H9 (cell line): Measurements from ENCODE around the gene ADAM23. TPM values are rescaled to one million over a fixed set of nuclear protein-coding genes. Genes with fewer than 3 reads are reported as not detected.

Source experiments
- DNase-seq: peaks from one replicate; pipeline ENCODE4 v3.0.0-alpha.2; 2017
- H2AFZ ChIP-seq: one replicate; pipeline ENCODE4 v1.6.1; 2013; ENCODE audit warnings: mild to moderate bottlenecking, low read length, control low read depth, moderate library complexity
- H2AK5ac ChIP-seq: 2 replicates; pipeline ENCODE4 v1.6.1; 2013; ENCODE audit warnings: low read length, control low read depth, mixed read lengths; ENCODE audit not compliant: insufficient read length
- H2BK120ac ChIP-seq: one replicate; pipeline ENCODE4 v1.6.1; 2013; ENCODE audit warnings: low read depth, mild to moderate bottlenecking, low read length, control low read depth, inconsistent platforms; ENCODE audit not compliant: poor library complexity, severe bottlenecking
- H2BK12ac ChIP-seq: 2 replicates; pipeline ENCODE4 v1.6.1; 2013; ENCODE audit warnings: low read length, control low read depth, mixed read lengths, low read depth; ENCODE audit not compliant: insufficient read length
- H2BK15ac ChIP-seq: 2 replicates; pipeline ENCODE4 v1.6.1; 2013; ENCODE audit warnings: low read depth, low read length, control low read depth
- H2BK20ac ChIP-seq: one replicate; pipeline ENCODE4 v1.6.1; 2013; ENCODE audit warnings: low read depth, mild to moderate bottlenecking, low read length, control low read depth, inconsistent platforms; ENCODE audit not compliant: poor library complexity, severe bottlenecking
- H2BK5ac ChIP-seq: 2 replicates; pipeline ENCODE4 v1.6.1; 2013; ENCODE audit warnings: low read length, control low read depth, mixed read lengths; ENCODE audit not compliant: insufficient read length
- H3K14ac ChIP-seq: 2 replicates; pipeline ENCODE4 v1.6.1; 2013; ENCODE audit warnings: low read length, control low read depth; ENCODE audit not compliant: insufficient read depth
- H3K18ac ChIP-seq: 2 replicates; pipeline ENCODE4 v1.6.1; 2013; ENCODE audit warnings: low read depth, mild to moderate bottlenecking, mixed read lengths, low read length, control low read depth; ENCODE audit not compliant: insufficient read length
- H3K23ac ChIP-seq: 2 replicates; pipeline ENCODE4 v1.6.1; 2013; ENCODE audit warnings: low read length, control low read depth, mixed read lengths, low read depth; ENCODE audit not compliant: insufficient read length
- H3K23me2 ChIP-seq: 2 replicates; pipeline ENCODE4 v1.6.1; 2013; ENCODE audit warnings: low read depth, mild to moderate bottlenecking, mixed read lengths, low read length, control low read depth; ENCODE audit not compliant: insufficient read length, poor library complexity, severe bottlenecking
- H3K27ac ChIP-seq: 2 replicates; pipeline ENCODE4 v1.5.1; 2013; ENCODE audit warnings: low read length, control low read depth, mixed read lengths, low read depth; ENCODE audit not compliant: insufficient read length
- H3K27me3 ChIP-seq: 2 replicates; pipeline ENCODE4 v1.6.1; 2013; ENCODE audit warnings: low read length, control low read depth, inconsistent platforms; ENCODE audit not compliant: insufficient read depth
- H3K4ac ChIP-seq: 2 replicates; pipeline ENCODE4 v1.6.1; 2013; ENCODE audit warnings: low read depth, mild to moderate bottlenecking, control low read depth, inconsistent platforms, low read length, moderate library complexity
- H3K4me1 ChIP-seq: 2 replicates; pipeline ENCODE4 v1.6.1; 2013; ENCODE audit warnings: low read length, control low read depth, inconsistent platforms; ENCODE audit not compliant: insufficient read depth
- H3K4me2 ChIP-seq: 2 replicates; pipeline ENCODE4 v1.6.1; 2013; ENCODE audit warnings: low read length, control low read depth, mixed read lengths; ENCODE audit not compliant: insufficient read length, insufficient read depth
- H3K56ac ChIP-seq: 2 replicates; pipeline ENCODE4 v1.6.1; 2013; ENCODE audit warnings: low read depth, mild to moderate bottlenecking, mixed read lengths, low read length, control low read depth; ENCODE audit not compliant: insufficient read length
- H3K79me1 ChIP-seq: 2 replicates; pipeline ENCODE4 v1.6.1; 2013; ENCODE audit warnings: low read depth, mild to moderate bottlenecking, moderate library complexity, low read length, control low read depth, inconsistent platforms; ENCODE audit not compliant: insufficient read depth, poor library complexity, severe bottlenecking
- H3K79me2 ChIP-seq: 2 replicates; pipeline ENCODE4 v1.6.1; 2013; ENCODE audit warnings: low read length, control low read depth, inconsistent platforms; ENCODE audit not compliant: insufficient read depth
- H3K9ac ChIP-seq: 2 replicates; pipeline ENCODE4 v1.6.1; 2013; ENCODE audit warnings: low read length, control low read depth, mixed read lengths; ENCODE audit not compliant: insufficient read length; ENCODE audit errors: extremely low read depth
- H3K9me3 ChIP-seq: one replicate; pipeline ENCODE4 v1.6.1; 2013; ENCODE audit warnings: low read depth, low read length, inconsistent platforms; ENCODE audit not compliant: control insufficient read depth
- H3T11ph ChIP-seq: one replicate; pipeline ENCODE4 v1.6.1; 2013; ENCODE audit warnings: mild to moderate bottlenecking, low read length, control low read depth, inconsistent platforms
- H4K20me1 ChIP-seq: one replicate; pipeline ENCODE4 v1.6.1; 2013; ENCODE audit not compliant: control insufficient read depth, insufficient read length, insufficient read depth
- H4K5ac ChIP-seq: 2 replicates; pipeline ENCODE4 v1.6.1; 2013; ENCODE audit warnings: low read depth, mild to moderate bottlenecking, mixed read lengths, low read length, control low read depth; ENCODE audit not compliant: insufficient read length
- H4K8ac ChIP-seq: replicated peaks from 2 replicates; pipeline ENCODE4 v1.6.1; 2013; ENCODE audit warnings: low read length, control low read depth, mixed read lengths, low read depth; ENCODE audit not compliant: insufficient read length
- H4K91ac ChIP-seq: 2 replicates; pipeline ENCODE4 v1.6.1; 2013; ENCODE audit warnings: low read depth, mild to moderate bottlenecking, moderate library complexity, mixed read lengths, low read length, control low read depth; ENCODE audit not compliant: insufficient read length
- H3K27ac Mint-ChIP-seq, 3 experiments: 2 replicates in 2 of 3; 3 replicates in 1 of 3; pipeline ENCODE4 v1.8.0; 2020 to 2021; ENCODE audit warnings: mixed read lengths in 3 of 3, mild to moderate bottlenecking in 1 of 3, moderate library complexity in 1 of 3
- H3K27me3 Mint-ChIP-seq: 2 replicates; pipeline ENCODE4 v1.8.0; 2021; ENCODE audit warnings: low read depth, mild to moderate bottlenecking, moderate library complexity, mixed read lengths
- H3K36me3 Mint-ChIP-seq, 3 experiments: 2 replicates in 2 of 3; 3 replicates in 1 of 3; pipeline ENCODE4 v1.8.0; 2020 to 2021; ENCODE audit warnings: low read depth in 3 of 3, mixed read lengths in 3 of 3; ENCODE audit not compliant: insufficient read depth in 1 of 3
- H3K4me1 Mint-ChIP-seq, 2 experiments: 2 replicates each; pipeline ENCODE4 v1.8.0; 2020; ENCODE audit warnings: mixed read lengths in 2 of 2
- H3K4me3 Mint-ChIP-seq, 2 experiments: 2 replicates in 1 of 2; 3 replicates in 1 of 2; pipeline ENCODE4 v1.8.0; 2020 to 2021; ENCODE audit warnings: mild to moderate bottlenecking in 2 of 2, mixed read lengths in 2 of 2, moderate library complexity in 1 of 2
- H3K9me3 Mint-ChIP-seq, 2 experiments: 2 replicates in 1 of 2; 3 replicates in 1 of 2; pipeline ENCODE4 v1.8.0; 2020; ENCODE audit warnings: mild to moderate bottlenecking in 2 of 2, mixed read lengths in 2 of 2, moderate library complexity in 1 of 2
- WGBS: extraction: QIAGEN DNeasy Blood & Tissue Kit; methylation state at CpG from one replicate; pipeline ENCODE4 v1.1.7; 2013; ENCODE audit warnings: missing lambda C conversion rate, low lambda C conversion rate, mixed read lengths; ENCODE audit not compliant: insufficient read length; ENCODE audit errors: extremely low coverage; 5-methylcytosine and 5-hydroxymethylcytosine counted together
- total RNA-seq: library from RNA; stranded (reverse); gene quantifications from 2 replicates; pipeline ENCODE4 v1.2.1, GENCODE V29; 2021
- TF ChIP-seq, protein P1 (sequence below): fragments of 200-600 bp; sonication (generic); conservative IDR thresholded peaks from 3 replicates; pipeline ENCODE4 v1.8.0; 2021; ENCODE audit warnings: antibody characterized with exemption, mild to moderate bottlenecking

The ADAM23 gene
- total RNA-seq, 1 experiment from 2014 or later: 21.4 TPM

DNA sequence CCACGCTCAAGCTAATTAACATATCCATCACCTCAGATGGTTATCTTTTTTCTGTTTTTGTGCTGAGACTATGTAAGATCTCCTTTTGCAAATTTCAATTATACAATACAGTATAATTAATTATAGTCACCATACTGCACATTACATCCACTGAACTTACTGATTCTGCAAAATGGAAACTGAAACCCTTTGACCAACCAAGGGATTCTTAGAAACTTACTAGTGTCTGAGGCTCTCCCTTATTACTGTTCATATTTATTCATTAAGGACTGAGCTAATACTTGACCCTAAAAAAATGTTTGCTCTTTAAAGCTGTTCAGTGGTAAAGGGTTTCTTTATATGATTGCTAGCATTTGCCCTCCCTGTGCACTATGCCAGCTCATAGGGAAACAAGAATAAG is 50.7 kb downstream of the ADAM23 start:
- Histone ChIP-seq H2BK120ac (no peak overlapping the region), H3T11ph (no peak overlapping the region), H3K27me3 (no peaks in the 10 kb centered on the region), H4K8ac (no peak overlapping the region), H2BK20ac (no peak overlapping the region), H3K4ac (no peak overlapping the region), H3K79me1 (no peaks in the 10 kb centered on the region), H3K18ac (no peak overlapping the region), H3K79me2 (no peaks in the 10 kb centered on the region), H2BK12ac (no peak overlapping the region), H4K91ac (no peak overlapping the region), H2AK5ac (no peak overlapping the region), H3K4me1 (no peaks in the 10 kb centered on the region), H2BK15ac (no peak overlapping the region), H4K20me1 (no peaks in the 10 kb centered on the region), H2AFZ (no peak overlapping the region), H3K4me2 (no peak overlapping the region), H3K23ac (no peak overlapping the region), H3K23me2 (no peaks in the 10 kb centered on the region), H3K9ac (no peak overlapping the region), H3K56ac (no peak overlapping the region), H4K5ac (no peak overlapping the region), H3K14ac (no peak overlapping the region), H2BK5ac (no peak overlapping the region), H3K27ac (no peak overlapping the region), H3K9me3 (no peaks in the 10 kb centered on the region)
- peaks cover 12 to 28% of the 10 kb centered on the region in 2 experiments for H3K9me3 Mint-ChIP-seq
- no peak for DNase-seq
- H3K4me3 Mint-ChIP-seq: no peak overlapping the region
- WGBS: no CpG with 5 or more reads among the region's 1 CpG
- TF ChIP-seq, protein P1, sequence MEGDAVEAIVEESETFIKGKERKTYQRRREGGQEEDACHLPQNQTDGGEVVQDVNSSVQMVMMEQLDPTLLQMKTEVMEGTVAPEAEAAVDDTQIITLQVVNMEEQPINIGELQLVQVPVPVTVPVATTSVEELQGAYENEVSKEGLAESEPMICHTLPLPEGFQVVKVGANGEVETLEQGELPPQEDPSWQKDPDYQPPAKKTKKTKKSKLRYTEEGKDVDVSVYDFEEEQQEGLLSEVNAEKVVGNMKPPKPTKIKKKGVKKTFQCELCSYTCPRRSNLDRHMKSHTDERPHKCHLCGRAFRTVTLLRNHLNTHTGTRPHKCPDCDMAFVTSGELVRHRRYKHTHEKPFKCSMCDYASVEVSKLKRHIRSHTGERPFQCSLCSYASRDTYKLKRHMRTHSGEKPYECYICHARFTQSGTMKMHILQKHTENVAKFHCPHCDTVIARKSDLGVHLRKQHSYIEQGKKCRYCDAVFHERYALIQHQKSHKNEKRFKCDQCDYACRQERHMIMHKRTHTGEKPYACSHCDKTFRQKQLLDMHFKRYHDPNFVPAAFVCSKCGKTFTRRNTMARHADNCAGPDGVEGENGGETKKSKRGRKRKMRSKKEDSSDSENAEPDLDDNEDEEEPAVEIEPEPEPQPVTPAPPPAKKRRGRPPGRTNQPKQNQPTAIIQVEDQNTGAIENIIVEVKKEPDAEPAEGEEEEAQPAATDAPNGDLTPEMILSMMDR: no peak
- H3K27me3 Mint-ChIP-seq: no peaks in the 10 kb centered on the region
- no peak overlapping the region for H3K27ac Mint-ChIP-seq
- H3K4me1 Mint-ChIP-seq: no peaks in the 10 kb centered on the region
- peaks cover 19 to 48% (median 40%) of the 10 kb centered on the region in 3 experiments for H3K36me3 Mint-ChIP-seq
